T follicular helper cell (primary cell): ENCODE results near the gene DCAF5.
"Not testable (repeated sequence)": the region's sequence is repeated elsewhere in the genome, so short reads cannot be mapped to it uniquely, and the experiment has no call there.

ENCODE experiments used
- DNase-seq: peaks from one replicate; pipeline ENCODE4 v3.0.0-alpha.2; 2020; ENCODE audit warnings: low read depth

DCAF5 gene

GRCh38 chr14:69041783-69042182 lies 111.1 kb downstream of the DCAF5 start:
- DNase-seq, result no peak

DNA sequence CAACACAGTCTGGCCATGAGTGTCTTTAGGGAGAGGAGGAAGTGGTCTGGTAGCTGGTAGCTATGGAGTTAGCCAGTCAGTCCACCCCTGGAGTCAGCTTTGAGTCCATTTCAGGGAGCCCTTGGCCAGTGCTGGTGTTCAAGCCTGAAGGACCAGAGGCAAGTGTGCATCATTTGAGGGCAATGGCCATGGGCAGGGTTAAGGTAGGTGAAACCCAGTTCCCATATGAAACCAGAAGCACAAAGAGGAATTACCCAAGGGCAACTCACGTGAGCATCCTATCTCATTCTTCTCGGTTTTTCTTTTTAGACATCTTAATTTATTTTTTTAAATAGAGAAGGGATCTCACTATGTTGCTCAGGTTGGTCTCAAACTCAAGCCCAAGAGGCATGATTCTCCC lies 112.6 kb downstream of the DCAF5 start:
- DNase-seq, result no peak

GRCh38 chr14:69039288-69039628 lies 113.7 kb downstream of the DCAF5 start:
- DNase-seq, result no peak

GRCh38 chr14:69038455-69039287 lies 114.2 kb downstream of the DCAF5 start:
- DNase-seq, result no peak

DNA sequence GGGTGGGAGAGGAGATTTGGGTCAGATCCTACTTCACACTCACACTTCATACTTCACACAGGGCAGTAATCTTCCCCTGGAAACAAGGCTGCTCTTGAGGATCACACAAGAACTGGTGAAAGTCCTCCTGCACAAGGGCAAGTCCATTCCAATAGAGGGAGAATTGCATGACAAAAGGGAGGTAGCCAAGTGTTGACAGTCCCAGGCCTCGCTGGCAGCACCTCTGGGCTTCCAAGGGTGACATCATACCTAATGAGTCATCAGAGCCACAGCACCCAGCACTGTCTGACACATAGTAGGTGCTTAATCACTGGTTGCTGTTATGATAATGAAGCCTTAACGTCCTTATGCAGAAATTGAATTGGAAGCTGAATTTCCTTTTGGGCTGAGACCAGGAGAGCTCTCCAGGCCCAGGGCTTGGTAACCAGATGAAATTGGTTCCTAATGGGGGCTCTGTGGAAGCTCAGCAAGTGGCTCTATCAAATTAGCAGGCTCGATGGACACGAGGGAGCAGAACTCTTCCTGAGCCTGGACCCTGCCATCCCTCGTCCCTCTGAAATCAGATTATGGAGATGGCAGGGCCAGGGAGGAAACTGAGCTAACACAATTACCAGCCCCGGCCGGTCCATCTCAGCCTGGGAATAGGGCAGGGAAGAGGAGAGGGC lies 115.0 kb downstream of the DCAF5 start:
- DNase-seq, result no peak

DNA sequence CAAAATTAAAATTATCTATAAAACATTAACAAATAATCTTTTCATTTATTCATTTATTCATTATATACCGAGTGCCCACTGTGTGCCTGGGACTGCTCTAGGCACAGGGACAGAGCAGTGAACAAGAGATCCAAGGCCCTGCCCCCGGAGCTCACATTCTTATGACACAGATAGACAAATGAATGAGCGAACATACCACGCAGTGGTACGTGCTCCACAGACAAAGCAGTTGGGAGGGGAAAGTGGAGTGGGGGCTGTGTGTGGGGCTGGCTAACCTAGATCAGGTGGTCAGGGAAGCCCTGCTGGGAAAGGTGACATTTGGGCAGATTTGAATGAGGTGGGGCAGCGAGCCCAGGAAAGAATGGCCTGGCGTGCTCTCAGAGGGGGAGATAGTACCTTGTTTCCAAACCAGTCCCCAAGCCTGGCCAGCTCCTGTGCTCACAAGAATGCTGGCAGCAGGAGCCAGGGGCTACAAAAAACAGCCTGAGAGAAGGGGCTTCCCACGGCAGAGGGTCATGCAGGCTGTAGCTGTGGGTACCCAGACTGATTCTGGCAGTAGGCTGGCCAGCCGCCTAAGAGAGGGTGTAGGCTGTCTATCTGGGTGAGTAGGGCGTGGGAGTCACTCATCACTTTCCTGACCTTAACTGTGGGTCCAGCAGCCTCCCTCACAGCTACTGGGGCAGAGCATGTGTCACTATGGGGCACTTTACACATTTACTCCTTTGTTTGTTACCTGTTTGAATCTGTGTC lies 116.0 kb downstream of the DCAF5 start:
- no peak for DNase-seq

DNA sequence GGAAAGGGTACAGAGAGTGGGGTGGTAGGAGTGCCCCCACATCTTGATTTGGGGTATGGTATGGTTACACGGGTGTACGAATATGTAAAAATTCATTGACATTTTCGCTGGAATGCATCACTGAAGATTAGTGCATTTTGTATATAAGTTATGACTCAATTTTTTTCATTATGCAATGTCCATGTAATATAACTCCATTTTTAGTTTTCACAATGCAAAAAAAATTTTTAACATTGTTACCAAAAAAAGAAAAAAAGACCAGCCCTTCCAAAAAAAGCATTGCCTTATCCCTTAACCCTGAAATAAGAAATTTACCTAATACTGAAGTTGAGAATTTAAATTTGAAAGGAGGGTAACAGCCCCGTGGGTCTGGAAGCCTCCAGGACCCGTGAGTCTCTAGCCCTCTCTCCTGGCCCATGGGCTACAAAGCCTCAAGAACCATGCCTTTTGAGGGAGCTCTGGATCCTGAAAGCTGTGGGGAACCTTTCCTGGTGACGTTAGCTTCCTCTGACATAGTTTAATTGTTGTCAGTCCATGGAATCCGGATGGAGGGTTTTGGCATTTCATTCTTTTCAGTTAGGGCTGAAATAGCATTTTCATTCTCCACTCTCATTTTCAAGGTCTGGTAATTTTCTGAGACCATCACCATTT lies 118.2 kb downstream of the DCAF5 start:
- DNase-seq, result no peak

- no peak for DNase-seq
Measured at GRCh38 chr14:69027242-69027913, 125.5 kb downstream of the DCAF5 start.

GRCh38 chr14:69023035-69023434 lies 129.9 kb downstream of the DCAF5 start:
- DNase-seq, result no peak

GRCh38 chr14:69022093-69022492 lies 130.8 kb downstream of the DCAF5 start:
- not testable (repeated sequence) for DNase-seq

- no peak for DNase-seq
Measured at GRCh38 chr14:69017706-69018105, 135.2 kb downstream of the DCAF5 start.

DNA sequence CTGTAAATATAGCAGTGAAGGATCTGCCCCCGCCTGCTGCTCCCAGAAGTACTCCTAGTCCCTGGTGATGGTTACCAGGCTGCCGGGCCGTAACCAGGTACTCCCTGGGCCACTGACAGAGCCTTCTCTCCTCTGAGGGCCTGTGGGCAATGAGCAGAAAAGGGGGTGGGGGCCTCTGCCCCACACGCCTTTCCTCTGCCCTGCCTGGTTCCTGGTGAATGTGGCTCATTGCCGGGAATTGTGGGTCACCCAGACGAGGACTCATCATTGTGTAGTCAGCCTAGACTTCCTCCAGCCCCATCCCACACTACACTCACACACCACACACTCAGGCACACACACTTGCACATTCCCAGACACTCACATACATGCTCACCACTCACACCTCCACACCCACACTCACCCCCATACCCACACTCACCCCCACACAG lies 138.1 kb downstream of the DCAF5 start:
- no peak for DNase-seq

GRCh38 chr14:69013943-69014782 lies 138.8 kb downstream of the DCAF5 start:
- DNase-seq, result no peak

DNA sequence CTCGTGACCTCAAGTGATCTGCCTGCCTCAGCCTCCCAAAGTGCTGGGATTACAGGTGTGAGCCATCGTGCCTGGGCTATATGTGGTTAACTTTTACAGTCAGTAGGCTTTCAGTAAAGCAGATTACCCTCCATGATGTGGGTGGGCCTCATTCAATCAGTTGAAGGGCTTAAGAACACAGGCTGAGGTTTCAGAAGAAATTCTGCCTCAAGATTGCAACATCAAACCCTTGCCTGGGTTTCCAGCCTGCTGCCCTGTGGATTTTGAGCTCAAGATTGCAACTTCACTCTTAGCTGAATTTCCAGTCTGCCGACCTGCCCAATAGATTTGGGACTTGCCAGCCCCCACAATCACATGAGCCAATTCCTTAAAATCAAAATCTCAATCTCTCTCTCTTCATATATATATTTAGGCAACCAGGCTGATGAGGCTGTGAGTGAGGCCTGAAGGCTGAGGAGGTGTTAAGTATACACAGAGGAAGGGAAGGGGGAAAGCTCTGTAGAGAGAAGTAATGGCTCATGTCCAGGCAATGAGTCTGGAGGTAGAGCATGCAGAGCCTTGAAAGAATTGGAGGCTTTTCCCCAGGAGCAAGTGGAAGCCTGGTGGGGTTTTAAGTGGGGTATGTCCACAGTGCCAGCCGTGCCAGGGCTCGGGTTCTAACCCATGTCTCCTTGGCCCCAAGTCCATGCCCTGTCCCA lies 140.5 kb downstream of the DCAF5 start:
- DNase-seq, result no peak

GRCh38 chr14:69010648-69011047 lies 142.3 kb downstream of the DCAF5 start:
- no peak for DNase-seq

- DNase-seq, result no peak
Measured at GRCh38 chr14:69008421-69008884, 144.5 kb downstream of the DCAF5 start.

- no peak for DNase-seq
Measured at GRCh38 chr14:69006346-69006745, 146.6 kb downstream of the DCAF5 start.

DNA sequence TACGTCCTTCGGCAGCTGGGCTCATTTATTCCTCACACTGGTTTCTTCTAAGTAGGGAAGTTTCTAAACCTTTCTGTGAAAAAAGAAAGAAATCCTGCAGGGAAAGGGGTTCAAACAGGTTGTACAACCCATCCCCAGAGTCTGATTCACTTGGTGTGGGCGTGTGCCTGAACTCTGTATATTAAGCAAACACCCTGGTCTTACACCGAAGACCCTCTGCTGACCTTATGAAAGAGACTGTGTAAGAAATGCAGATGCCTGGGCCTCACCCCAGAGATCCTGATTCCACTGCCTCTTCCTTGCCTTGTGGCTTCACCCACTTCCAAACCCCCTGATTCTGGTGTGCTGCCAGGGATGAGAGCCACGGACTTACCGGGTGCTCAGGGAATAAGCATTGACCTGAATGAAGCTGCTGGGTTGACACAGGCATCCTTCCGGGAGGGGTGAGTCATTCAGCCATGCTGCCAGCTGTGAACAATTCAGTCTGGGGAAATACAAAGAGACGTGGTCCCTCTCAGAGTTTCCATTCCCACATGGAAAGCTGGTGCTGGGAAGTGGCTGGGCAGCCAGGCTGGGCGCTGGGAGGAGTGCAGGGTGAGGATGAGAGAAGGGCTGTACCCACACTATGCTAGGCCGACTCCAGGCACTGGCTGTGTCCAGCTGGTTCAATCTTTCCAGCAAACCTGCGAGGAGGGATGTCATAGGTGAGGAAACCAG lies 147.3 kb downstream of the DCAF5 start:
- no peak for DNase-seq

- DNase-seq, result no peak
Measured at GRCh38 chr14:69004731-69005431, 148.0 kb downstream of the DCAF5 start.
